K562 (cell line): ENCODE measurements around the gene FAM111B. TPM values are rescaled to one million over a fixed set of nuclear protein-coding genes. Genes with fewer than 3 reads are reported as not detected.

Source experiments
- ARNT ChIP-seq, 2 experiments: fragments of 450-650 bp; IDR thresholded peaks; 2 replicates each; pipeline ENCODE4 v1.6.1; 2016; ENCODE audit warnings: mild to moderate bottlenecking in 1 of 2
- BDP1 ChIP-seq: IDR thresholded peaks from 3 replicates; pipeline ENCODE4 v1.6.1; 2011; ENCODE audit not compliant: insufficient read length, insufficient read depth
- CEBPG ChIP-seq, 3 experiments: fragments of 200-800 bp in 1 of 3; sonication (Bioruptor generic) in 1 of 3; sonication (generic) in 1 of 3; formaldehyde crosslinking in 1 of 3; IDR thresholded peaks in 2 of 3; conservative IDR thresholded peaks in 1 of 3; 2 replicates each; pipeline versions ENCODE4 v1.6.1 to v1.8.0; 2016 to 2022; ENCODE audit warnings: missing compliant biosample characterization in 2 of 3, missing genetic modification characterization in 2 of 3, mild to moderate bottlenecking in 1 of 3, missing genetic modification reagents in 1 of 3
- DDX20 ChIP-seq: fragments of 450-650 bp; IDR thresholded peaks from 2 replicates; pipeline ENCODE4 v1.6.1; 2016; ENCODE audit warnings: missing genetic modification characterization, low read depth, mild to moderate bottlenecking, missing compliant biosample characterization, moderate library complexity
- ELF1 ChIP-seq: fragments of 200-800 bp; sonication (Bioruptor generic); IDR thresholded peaks from 2 replicates; pipeline ENCODE4 v1.6.1; 2016; ENCODE audit warnings: missing genetic modification characterization, missing compliant biosample characterization
- ELF4 ChIP-seq: fragments of 450-650 bp; formaldehyde crosslinking; IDR thresholded peaks from 2 replicates; pipeline ENCODE4 v1.4.0; 2022; ENCODE audit warnings: missing genetic modification characterization
- EWSR1 ChIP-seq: fragments of 450-650 bp; IDR thresholded peaks from 2 replicates; pipeline ENCODE4 v1.6.1; 2018; ENCODE audit warnings: borderline replicate concordance, mild to moderate bottlenecking, low read depth, moderate library complexity; ENCODE audit not compliant: partially characterized antibody
- HDAC2 ChIP-seq: fragments of 450-650 bp; IDR thresholded peaks from 2 replicates; pipeline ENCODE4 v1.6.1; 2016; ENCODE audit warnings: mild to moderate bottlenecking
- HMG20A ChIP-seq: fragments of 450-650 bp; formaldehyde crosslinking; conservative IDR thresholded peaks from 2 replicates; pipeline ENCODE4 v1.4.0; 2020; ENCODE audit warnings: mild to moderate bottlenecking, mixed read lengths
- HNRNPUL1 ChIP-seq: fragments of 200-400 bp; formaldehyde crosslinking; IDR thresholded peaks from 2 replicates; pipeline ENCODE4 v1.6.1; 2017; ENCODE audit warnings: low read length
- KAT8 ChIP-seq: fragments of 450-650 bp; IDR thresholded peaks from 2 replicates; pipeline ENCODE4 v1.6.1; 2016; ENCODE audit warnings: low read depth, mild to moderate bottlenecking
- KHSRP ChIP-seq: fragments of 450-650 bp; IDR thresholded peaks from 2 replicates; pipeline ENCODE4 v1.6.1; 2017
- MBD2 ChIP-seq: sonication (generic); IDR thresholded peaks from 2 replicates; pipeline ENCODE4 v1.6.1; 2016; ENCODE audit warnings: low read depth, borderline replicate concordance
- NCOA6 ChIP-seq: fragments of 450-650 bp; IDR thresholded peaks from 2 replicates; pipeline ENCODE4 v1.6.1; 2017; ENCODE audit warnings: mild to moderate bottlenecking
- PPARD ChIP-seq: fragments of 250-450 bp; sonication (Bioruptor Pico); IDR thresholded peaks from 2 replicates; pipeline ENCODE4 v1.8.0; 2022; ENCODE audit warnings: inconsistent platforms, mild to moderate bottlenecking, moderate library complexity
- RB1 ChIP-seq: fragments of 450-650 bp; IDR thresholded peaks from 2 replicates; pipeline ENCODE4 v1.6.1; 2017; ENCODE audit warnings: low read depth, mild to moderate bottlenecking
- SRF ChIP-seq, 2 experiments: fragments of 250-450, 450-650 bp in 1 of 2; sonication (Bioruptor Pico) in 1 of 2; sonication (generic) in 1 of 2; formaldehyde crosslinking; IDR thresholded peaks; 2 replicates each; pipeline versions ENCODE4 v1.5.0 to v1.5.1; 2020 to 2022; ENCODE audit warnings: mild to moderate bottlenecking in 1 of 2, missing genetic modification reagents in 1 of 2
- STAT6 ChIP-seq: sonication (generic); formaldehyde crosslinking; IDR thresholded peaks from 2 replicates; pipeline ENCODE4 v1.8.1; 2023; ENCODE audit warnings: mild to moderate bottlenecking, missing genetic modification reagents
- ZNF174 ChIP-seq: fragments of 250-450 bp; sonication (Bioruptor Pico); IDR thresholded peaks from 2 replicates; pipeline ENCODE4 v1.4.0; 2020; ENCODE audit warnings: mild to moderate bottlenecking
- ZNF561 ChIP-seq: fragments of 450-650 bp; formaldehyde crosslinking; conservative IDR thresholded peaks from 2 replicates; pipeline ENCODE4 v1.4.0; 2020; ENCODE audit warnings: mild to moderate bottlenecking, moderate library complexity
- ZNF589 ChIP-seq: fragments of 200-800 bp; sonication (Bioruptor generic); IDR thresholded peaks from 2 replicates; pipeline ENCODE4 v1.6.1; 2016; ENCODE audit warnings: low read depth, missing genetic modification characterization, missing compliant biosample characterization
- ZNF764 ChIP-seq: fragments of 250-450 bp; sonication (Bioruptor Pico); IDR thresholded peaks from 2 replicates; pipeline ENCODE4 v1.4.0; 2020; ENCODE audit warnings: low read depth, mild to moderate bottlenecking, moderate library complexity
- polyA plus RNA-seq, 8 experiments: library from polyadenylated mRNA; depleted of rRNA in 4 of 8; stranded (reverse) in 5 of 8; unstranded in 3 of 8; fragments of >200 nt; fragmentation: Nextera tagmentation in 2 of 8; fragmentation: Illumina TruSeq in 1 of 8; extraction: Ambion mirVana in 2 of 8; extraction: Trizol in 1 of 8; gene quantifications; 2 replicates each; pipeline versions ENCODE4 v1.2.1 to v1.2.3, GENCODE V29; 2011 to 2014; ENCODE audit warnings: inconsistent platforms in 1 of 8, missing spikeins in 1 of 8
- total RNA-seq, 7 experiments: library from RNA; depleted of rRNA in 6 of 7; stranded (reverse); fragments of >200 nt in 6 of 7; fragmentation: Illumina TruSeq in 2 of 7; extraction: Trizol in 2 of 7; gene quantifications; 2 replicates each; pipeline versions ENCODE4 v1.2.1 to v1.2.3, GENCODE V29; 2011 to 2021; ENCODE audit warnings: low replicate concordance in 1 of 7
- TF ChIP-seq, protein P1 (sequence below), 3 experiments: fragments of 200-800 bp in 1 of 3; fragments of 250-450 bp in 1 of 3; fragments of 450-650 bp in 1 of 3; sonication (Bioruptor Pico) in 1 of 3; sonication (Bioruptor generic) in 1 of 3; formaldehyde crosslinking in 1 of 3; IDR thresholded peaks; 2 replicates each; pipeline versions ENCODE4 v1.6.1 to v1.8.0; 2016 to 2022; ENCODE audit warnings: mild to moderate bottlenecking in 2 of 3, missing genetic modification characterization in 2 of 3, missing compliant biosample characterization in 1 of 3, moderate library complexity in 1 of 3

The FAM111B gene
- total and polyA plus RNA-seq, 9 of the 15 experiments (the other 6 are each of a cell fraction or from before 2014, with no cell fraction given) = 0.01 to 0.33 (median 0.06) TPM; not detected in 5

DNA sequence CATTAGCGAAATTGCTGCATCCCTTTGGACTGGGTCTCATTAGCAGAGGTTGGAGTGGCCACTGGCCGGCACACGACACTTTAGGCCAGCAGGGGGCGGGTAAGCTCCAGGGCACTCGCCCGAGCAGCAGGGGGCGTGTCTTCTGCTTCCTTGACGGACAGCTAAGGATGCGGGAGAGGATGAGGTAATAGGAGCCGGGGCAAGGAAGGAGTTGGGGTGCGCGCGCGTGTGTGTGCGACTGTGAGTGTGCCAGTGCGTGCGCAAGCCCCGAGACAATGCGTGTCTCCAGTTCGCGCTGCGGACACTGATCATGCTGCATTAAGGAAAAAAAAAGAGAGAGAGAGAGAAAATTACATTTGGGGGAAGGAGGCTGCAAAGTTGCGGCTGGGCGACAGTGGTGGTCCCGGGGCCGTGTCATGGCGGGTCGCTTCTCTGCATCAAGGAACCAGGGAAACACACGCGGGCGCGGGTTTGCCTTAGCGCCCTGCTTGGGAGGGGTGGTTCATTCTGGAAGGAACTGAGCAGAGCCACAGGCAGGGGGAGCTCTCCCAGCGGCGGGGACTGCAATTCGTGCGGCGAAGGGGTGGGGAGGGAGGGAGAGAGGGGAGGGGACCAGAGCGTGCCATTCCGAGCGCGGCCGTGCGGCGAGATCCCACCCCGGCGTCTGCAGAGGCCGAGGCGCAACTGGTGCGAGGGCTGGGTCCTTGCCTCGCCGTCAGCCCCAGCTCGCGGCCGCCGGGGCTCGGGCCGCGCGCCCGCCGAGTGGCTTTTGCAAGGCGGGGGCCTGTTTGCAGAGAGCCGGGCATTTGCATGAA is 64.7 kb downstream of the FAM111B start, which contains the start of gene DTX4 (continued):
- no peak for TF ChIP-seq SRF (CRISPR knock-in tag; IDR thresholded peaks at IDR 0.05)
- no peak for TF ChIP-seq ZNF589 (CRISPR knock-in tag)
- no peak for TF ChIP-seq KAT8
- no peak for TF ChIP-seq KHSRP
- peak; percentile 49 for TF ChIP-seq RB1
- TF ChIP-seq ZNF174 (CRISPR knock-in tag) = no peak
- TF ChIP-seq ZNF764 (CRISPR knock-in tag) = no peak
- no peak for TF ChIP-seq ELF1 (tag)
- no peak for TF ChIP-seq ARNT (IDR thresholded peaks at IDR 0.05)
- TF ChIP-seq, protein P1, sequence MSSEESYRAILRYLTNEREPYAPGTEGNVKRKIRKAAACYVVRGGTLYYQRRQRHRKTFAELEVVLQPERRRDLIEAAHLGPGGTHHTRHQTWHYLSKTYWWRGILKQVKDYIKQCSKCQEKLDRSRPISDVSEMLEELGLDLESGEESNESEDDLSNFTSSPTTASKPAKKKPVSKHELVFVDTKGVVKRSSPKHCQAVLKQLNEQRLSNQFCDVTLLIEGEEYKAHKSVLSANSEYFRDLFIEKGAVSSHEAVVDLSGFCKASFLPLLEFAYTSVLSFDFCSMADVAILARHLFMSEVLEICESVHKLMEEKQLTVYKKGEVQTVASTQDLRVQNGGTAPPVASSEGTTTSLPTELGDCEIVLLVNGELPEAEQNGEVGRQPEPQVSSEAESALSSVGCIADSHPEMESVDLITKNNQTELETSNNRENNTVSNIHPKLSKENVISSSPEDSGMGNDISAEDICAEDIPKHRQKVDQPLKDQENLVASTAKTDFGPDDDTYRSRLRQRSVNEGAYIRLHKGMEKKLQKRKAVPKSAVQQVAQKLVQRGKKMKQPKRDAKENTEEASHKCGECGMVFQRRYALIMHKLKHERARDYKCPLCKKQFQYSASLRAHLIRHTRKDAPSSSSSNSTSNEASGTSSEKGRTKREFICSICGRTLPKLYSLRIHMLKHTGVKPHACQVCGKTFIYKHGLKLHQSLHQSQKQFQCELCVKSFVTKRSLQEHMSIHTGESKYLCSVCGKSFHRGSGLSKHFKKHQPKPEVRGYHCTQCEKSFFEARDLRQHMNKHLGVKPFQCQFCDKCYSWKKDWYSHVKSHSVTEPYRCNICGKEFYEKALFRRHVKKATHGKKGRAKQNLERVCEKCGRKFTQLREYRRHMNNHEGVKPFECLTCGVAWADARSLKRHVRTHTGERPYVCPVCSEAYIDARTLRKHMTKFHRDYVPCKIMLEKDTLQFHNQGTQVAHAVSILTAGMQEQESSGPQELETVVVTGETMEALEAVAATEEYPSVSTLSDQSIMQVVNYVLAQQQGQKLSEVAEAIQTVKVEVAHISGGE (CRISPR knock-in tag; IDR thresholded peaks at IDR 0.05) = no peak
- TF ChIP-seq NCOA6 = no peak
- TF ChIP-seq ZNF561 (CRISPR knock-in tag) = no peak
- no peak for TF ChIP-seq DDX20 (tag)
- no peak for TF ChIP-seq HMG20A (CRISPR knock-in tag)
- 0 out of 2 replicates have a peak, but pooled peaks have one; percentile 62 for TF ChIP-seq STAT6 (CRISPR knock-in tag)
- peak; percentile 76 for TF ChIP-seq CEBPG (CRISPR knock-in tag; IDR thresholded peaks at IDR 0.05)
- TF ChIP-seq CEBPG (tag; conservative IDR thresholded peaks at IDR 0.05 in 1 of 2, IDR thresholded peaks at IDR 0.05 in 1 of 2) = peak; percentile 36 to 73; a peak in 3 of 4 replicates
- no peak for TF ChIP-seq EWSR1
- TF ChIP-seq HDAC2 = 0 out of 2 replicates have a peak, but pooled peaks have one; percentile 66
- no peak for TF ChIP-seq HNRNPUL1
- no peak for TF ChIP-seq BDP1
- TF ChIP-seq MBD2 = no peak
- TF ChIP-seq PPARD = no peak
- TF ChIP-seq ELF4 (CRISPR knock-in tag) = 0 out of 2 replicates have a peak, but pooled peaks have one; percentile 18
